ES-I3 (cell line): Measurements from ENCODE around the gene AEBP1.
A peak's percentile ranks its signal among the peaks of the same experiment; 100 is the strongest.
"Not testable (repeated sequence)": the region's sequence is repeated elsewhere in the genome, so short reads cannot be mapped to it uniquely, and the experiment has no call there.

Experiments used
- H3K36me3 ChIP-seq: 2 replicates; pipeline ENCODE4 v1.6.1; 2013; ENCODE audit warnings: mild to moderate bottlenecking, low read length, control low read depth, moderate library complexity; ENCODE audit not compliant: insufficient read depth
- H3K4me1 ChIP-seq: 2 replicates; pipeline ENCODE4 v1.6.1; 2013; ENCODE audit warnings: mild to moderate bottlenecking, control low read depth, low read length; ENCODE audit not compliant: insufficient read depth
- H3K9ac ChIP-seq: 2 replicates; pipeline ENCODE4 v1.6.1; 2013; ENCODE audit warnings: low read depth, mild to moderate bottlenecking, low read length, moderate library complexity
- H3K9me3 ChIP-seq: 2 replicates; pipeline ENCODE4 v1.6.1; 2013; ENCODE audit warnings: mild to moderate bottlenecking, low read length, moderate library complexity; ENCODE audit not compliant: control insufficient read depth, insufficient read depth

Gene AEBP1

DNA sequence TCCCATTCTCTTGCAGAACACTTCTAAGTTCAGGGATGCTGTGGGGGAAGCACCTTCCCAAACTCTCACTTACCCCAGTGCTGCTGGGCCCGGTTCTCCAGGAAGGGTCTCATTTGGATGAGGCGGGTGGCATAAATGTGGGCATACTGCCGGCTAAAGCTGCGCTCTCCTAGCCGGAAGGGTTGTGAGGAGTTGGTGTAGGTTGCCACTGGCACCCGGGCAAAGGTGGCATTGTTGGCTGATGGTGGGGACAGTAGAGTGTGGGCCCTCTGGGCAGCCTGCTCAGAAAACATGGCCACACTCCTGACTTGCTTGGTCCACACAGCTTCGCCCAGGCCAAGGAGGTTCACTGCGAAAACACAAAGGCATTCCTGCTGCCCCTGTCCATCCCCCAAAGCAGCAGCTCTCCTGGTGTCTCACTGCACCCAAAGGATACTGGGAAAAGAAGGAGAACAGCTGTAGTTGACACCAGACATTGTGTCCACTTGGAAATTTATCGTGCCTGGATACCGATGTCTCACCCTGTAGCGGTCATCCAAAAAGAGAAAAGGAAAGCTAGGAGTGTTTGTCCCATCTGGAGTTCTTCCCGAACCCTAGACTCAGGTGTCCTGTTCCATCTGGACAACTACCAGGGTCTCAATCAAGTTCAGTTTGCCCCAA lies 17.7 kb downstream of the AEBP1 start:
- H3K9me3 ChIP-seq = no peaks in the 10 kb centered on the region
- H3K36me3 ChIP-seq = peaks cover 14% of the 10 kb centered on the region; the same call in 1 of the 2 replicates
- no peak overlapping the region for H3K9ac ChIP-seq
- no peaks in the 10 kb centered on the region for H3K4me1 ChIP-seq

DNA sequence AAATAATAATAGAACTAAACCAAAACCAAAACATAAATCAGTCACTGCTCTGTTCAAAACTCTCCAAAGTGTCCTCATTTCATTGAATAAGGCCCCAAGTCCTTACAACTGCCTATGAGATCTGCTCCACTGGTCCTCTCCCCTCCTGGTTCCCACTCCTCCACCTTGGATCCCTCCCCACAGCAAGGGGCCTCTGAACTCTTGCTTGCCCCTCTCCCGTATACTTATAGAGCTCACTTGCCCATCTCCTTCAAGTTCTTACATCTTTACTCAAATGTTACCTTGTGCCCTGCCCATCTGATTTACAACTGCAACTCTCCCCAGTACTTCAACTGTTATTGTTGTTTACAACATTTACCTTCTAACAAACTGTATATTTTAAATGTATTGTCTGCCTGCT lies 18.4 kb downstream of the AEBP1 start:
- Histone ChIP-seq H3K4me1 (no peaks in the 10 kb centered on the region), H3K9me3 (no peaks in the 10 kb centered on the region), H3K9ac (peak overlapping the region; percentile 85)

DNA sequence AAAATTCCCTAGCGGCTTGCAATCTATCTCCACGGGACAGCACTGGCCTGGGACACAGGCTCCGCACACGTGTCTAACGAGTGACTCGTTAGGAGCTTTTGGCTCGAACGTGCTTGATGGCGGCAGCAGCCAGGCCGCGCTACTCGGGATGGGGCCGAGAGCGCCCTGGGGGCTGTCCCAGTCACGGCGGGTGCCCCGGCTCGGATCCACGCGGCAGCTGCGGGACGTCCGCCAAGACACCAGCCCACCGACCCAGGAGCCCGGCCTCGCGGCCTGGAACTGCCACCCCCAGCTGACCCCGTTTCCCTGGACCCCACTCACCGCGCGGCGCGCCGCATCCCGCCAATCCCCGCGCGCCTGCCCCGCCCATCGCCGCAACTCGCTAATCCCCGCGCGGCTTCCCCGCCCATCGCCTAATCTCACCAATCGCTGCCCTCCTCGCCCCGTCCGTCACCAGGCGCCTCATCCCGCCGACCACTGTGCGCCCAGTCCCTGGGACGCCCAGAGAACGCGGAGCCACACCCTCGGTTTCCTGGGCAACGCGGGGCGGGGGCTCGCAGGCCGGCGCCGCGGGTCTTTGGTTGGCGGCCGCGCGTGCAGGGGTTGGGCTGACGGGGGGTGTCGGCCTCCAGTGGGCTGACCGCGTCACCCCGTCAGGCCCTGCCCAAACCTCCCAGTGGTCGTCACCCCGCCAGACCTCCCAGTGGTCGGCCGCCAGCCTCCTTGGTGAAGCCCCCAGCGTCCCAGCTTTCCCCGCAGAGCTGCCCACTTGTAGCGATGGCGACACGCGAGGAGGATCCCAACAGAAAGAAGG lies 19.3 kb downstream of the AEBP1 start, which contains the start of gene POLD2:
POLD2 (minus strand) TSS at position 359 of the 814 bp plus-strand sequence. CDS start 1,495 bp downstream, outside the sequence.
- Histone ChIP-seq H3K4me1 (no peaks in the 10 kb centered on the region), H3K9ac (peak within 1 kb of the TSS; percentile 85), H3K36me3 (peaks cover 8% of the 10 kb centered on the region; the same call in 1 of the 2 replicates), H3K9me3 (no peaks in the 10 kb centered on the region)

More for the DNA sequence above, 18.4 kb downstream of the AEBP1 start:
- peaks cover 10% of the 10 kb centered on the region; the same call in 1 of the 2 replicates for H3K36me3 ChIP-seq

DNA sequence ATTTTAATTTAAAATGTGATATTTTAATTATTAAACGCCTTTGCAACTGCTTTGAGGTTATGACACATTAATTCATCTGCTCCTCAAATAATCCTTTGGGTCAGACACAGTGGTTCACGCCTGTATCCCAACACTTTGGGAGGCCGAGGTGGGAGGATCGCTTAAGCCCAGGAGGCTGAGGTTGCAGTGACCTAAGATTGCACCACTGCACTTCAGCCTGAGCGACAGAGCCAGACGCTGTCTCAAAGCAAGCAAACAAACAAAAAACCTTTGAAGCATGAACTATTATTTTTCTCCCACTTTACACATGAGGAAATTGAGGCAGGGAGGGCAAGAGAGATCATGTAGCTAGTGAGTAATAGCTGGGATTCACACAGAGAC lies 20.7 kb downstream of the AEBP1 start:
- Histone ChIP-seq H3K4me1 (no peaks in the 10 kb centered on the region), H3K36me3 (peaks cover 8% of the 10 kb centered on the region; the same call in 1 of the 2 replicates), H3K9ac (no peak overlapping the region), H3K9me3 (no peaks in the 10 kb centered on the region)

DNA sequence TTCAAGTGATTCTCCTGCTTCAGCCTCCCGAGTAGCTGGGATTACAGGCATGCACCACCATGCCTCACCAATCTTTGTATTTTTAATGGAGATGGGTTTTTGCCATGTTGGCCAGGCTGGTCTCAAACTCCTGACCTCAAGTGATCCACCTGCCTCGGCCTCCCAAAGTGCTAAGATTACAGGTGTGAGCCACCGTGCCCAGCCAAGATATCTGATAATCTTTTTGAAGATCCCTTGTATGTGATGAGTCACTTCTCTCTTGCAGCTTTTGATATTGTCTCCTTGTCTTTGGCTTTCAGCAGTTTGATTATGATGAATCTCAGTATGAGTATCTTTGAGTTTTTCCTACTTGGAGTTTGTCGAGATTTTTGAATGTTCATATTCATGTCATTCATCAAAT lies 22.4 kb downstream of the AEBP1 start:
- not testable (repeated sequence) for H3K9me3 ChIP-seq, H3K4me1 ChIP-seq, H3K9ac ChIP-seq, H3K36me3 ChIP-seq

DNA sequence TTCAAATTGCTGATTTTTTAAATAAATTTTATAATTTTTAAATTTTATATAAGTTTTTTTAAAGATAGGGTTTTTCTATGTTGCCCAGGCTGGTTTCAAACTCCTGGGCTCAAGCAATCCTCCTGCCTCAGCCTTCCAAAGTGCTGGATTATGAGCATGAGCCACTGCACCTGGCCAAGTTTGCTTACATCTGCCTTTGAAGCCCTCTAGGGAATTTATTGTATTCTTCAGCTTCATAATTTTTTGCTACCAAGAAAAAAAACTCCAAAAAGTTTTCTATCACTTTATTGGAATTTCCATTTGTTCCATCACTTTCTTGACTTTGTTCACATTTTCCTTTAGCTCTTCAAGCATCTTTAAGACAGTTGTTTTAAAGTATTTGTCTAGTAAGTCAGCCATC lies 23.0 kb downstream of the AEBP1 start:
- Histone ChIP-seq H3K9me3 (no peaks in the 10 kb centered on the region), H3K36me3 (no peaks in the 10 kb centered on the region), H3K4me1 (no peaks in the 10 kb centered on the region), H3K9ac (no peak overlapping the region)

DNA sequence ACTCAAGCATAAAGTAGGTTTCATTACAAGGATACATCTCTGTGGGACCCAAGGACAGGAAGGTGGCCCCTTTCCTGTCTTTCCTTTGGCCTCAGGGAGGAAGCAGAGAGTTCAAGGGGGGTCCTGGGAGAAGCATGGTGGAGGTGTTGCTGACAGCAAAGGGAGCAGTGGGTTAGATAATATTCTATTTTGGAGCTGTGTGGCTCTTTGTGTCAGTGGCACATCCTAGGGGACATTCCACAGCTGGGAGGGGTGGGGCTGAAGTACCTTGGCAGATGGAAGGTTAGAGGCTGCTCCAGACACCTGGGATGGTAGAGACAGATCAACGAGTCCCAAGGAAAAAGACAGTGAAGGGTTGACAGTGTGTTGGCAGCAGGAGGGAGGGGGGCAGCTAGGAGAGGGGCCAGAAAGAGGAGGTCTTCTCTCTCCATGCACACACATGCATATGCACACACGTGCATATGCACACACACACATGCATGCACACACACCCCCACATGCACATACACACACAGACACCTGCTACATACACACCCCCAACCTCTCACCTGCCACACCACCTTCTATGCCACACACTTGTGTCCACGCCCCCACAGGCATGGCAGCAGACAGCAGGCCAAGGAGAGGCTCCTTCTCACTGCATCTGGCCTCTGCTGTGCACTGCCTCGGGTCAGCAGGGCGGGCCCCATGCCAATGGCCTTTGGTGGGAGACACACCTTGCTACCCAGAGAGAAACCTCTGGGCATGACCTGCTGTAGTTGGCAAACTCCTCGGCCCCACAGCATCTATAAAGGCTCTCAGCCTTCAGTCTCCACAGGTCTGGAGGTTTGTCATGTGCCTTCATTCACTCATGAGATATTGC lies 24.8 kb downstream of the AEBP1 start:
- Histone ChIP-seq H3K9me3 (no peaks in the 10 kb centered on the region), H3K36me3 (no peaks in the 10 kb centered on the region), H3K9ac (no peak overlapping the region), H3K4me1 (0 out of 2 replicates have a peak, but pooled peaks cover 5% of the 10 kb centered on the region)

DNA sequence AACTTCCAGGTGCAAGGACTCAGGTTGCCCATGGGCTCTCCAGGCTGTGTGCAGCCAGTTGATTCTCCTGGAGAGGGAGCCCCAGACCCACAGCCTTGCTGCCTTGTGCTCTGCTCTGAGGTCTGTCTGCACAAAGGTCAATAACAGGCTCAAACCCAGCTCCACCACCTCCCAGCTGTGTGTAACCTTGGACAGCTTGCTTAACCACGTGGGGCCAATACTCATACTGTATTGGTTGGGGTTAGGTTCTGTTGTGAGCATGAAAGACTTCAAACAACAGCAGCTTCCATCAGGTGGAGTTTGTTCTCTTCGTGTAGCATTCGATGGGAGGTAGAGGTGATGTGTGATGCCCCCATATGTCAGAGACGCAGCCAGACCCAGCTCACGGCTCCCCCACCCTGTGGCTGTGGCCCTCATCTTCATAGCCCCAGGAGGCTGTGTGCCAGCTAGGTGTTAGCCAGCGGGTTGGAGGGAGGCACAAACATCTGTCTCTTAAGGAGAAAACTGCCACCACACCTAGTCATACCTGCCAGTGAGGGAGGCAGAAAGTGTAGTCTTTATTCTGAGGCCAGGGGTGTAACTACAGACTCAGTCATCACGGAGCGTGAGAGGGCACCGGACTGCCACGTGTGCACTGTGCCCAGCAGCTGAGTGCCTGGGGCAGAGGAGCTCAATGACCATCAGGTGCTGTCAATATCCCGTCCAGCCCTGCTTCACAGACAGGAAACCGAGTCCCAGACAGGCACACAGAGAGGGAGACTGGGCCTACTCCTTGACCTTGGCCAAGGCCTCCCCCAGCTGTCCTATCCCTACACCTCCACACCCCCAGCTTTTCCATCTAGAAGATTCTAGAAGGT lies 27.3 kb downstream of the AEBP1 start:
- H3K4me1 ChIP-seq = 0 out of 2 replicates have a peak, but pooled peaks cover 5% of the 10 kb centered on the region
- no peaks in the 10 kb centered on the region for H3K9me3 ChIP-seq
- H3K9ac ChIP-seq = no peak overlapping the region
- H3K36me3 ChIP-seq = no peaks in the 10 kb centered on the region

DNA sequence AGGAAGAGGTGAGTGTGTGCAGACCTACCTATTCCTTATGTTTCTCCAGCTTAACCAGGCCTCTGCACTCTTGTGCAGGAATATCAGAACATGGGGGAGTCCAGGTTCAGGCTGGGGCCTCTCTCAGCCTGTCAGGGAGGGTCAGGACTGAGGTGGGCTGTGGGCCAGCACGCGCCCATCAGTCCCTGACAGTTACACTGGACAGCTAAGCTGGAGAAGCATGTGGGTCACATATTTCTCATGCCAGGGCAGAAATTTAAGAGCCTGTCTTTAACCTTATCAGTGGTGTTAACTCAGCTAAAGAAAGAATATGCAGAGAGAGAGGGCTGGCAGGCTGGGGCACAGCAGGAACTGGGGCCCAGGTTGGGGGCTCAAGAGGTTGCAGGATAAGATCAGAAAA lies 27.9 kb downstream of the AEBP1 start:
- H3K4me1 ChIP-seq = 0 out of 2 replicates have a peak, but pooled peaks cover 5% of the 10 kb centered on the region
- no peaks in the 10 kb centered on the region for H3K36me3 ChIP-seq
- no peaks in the 10 kb centered on the region for H3K9me3 ChIP-seq
- H3K9ac ChIP-seq = no peak overlapping the region

DNA sequence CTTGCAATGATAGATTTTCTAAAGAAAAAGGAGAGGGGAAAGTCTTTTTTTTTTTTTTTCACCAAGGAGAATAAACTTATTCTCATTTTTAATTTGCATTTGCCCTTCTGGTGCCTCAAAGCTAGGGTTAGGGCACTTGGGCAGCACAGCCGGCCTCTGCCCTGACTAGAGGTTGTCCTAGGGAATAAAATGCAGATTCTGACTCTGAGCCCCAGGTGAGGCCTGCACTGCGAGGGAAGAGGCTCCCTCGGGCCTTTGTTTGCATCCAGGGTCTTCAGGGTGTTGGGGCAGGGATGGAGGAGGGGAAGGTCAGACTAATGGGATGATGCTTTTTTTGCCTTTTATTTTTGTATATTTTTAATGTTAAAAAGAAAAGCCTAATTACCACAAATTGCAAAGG lies 29.1 kb downstream of the AEBP1 start:
- Histone ChIP-seq H3K36me3 (no peaks in the 10 kb centered on the region), H3K9ac (no peak overlapping the region), H3K9me3 (no peaks in the 10 kb centered on the region), H3K4me1 (0 out of 2 replicates have a peak, but pooled peaks cover 5% of the 10 kb centered on the region)

DNA sequence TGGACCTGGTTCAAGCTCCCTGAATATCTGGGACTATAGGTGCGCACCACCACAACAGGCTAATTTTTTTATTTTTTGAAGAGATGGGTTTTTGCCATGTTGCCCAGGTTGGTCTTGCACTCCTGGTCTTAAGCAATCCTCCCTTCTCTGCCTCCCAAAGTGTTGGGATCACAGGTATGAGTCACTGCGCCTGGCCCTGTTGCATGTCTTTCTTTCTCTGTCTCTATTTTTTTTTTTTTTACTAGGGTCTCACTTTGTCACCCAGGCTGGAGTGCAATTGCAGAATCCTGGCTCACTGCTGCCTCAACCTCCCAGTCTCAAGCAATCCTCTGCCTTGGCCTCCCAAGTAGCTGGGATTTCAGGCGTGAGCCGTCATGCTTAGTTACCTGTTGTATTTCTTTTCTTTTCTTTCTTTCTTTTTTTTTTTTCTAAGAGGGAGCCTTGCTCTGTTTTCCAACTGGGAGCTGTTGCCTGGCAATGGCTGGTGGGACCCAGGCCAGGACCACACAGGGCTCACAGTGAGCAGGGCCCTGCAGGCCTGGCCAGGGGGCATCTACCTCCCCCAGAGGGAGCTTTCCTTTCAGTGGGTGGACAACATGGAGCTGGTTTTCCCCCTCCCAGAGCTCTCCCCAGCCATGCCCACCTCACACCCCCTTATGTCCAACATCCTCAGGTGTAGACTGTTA lies 30.9 kb downstream of the AEBP1 start:
- H3K9ac ChIP-seq = no peak overlapping the region
- H3K9me3 ChIP-seq = no peaks in the 10 kb centered on the region
- 0 out of 2 replicates have a peak, but pooled peaks cover 5% of the 10 kb centered on the region for H3K4me1 ChIP-seq
- H3K36me3 ChIP-seq = no peaks in the 10 kb centered on the region

DNA sequence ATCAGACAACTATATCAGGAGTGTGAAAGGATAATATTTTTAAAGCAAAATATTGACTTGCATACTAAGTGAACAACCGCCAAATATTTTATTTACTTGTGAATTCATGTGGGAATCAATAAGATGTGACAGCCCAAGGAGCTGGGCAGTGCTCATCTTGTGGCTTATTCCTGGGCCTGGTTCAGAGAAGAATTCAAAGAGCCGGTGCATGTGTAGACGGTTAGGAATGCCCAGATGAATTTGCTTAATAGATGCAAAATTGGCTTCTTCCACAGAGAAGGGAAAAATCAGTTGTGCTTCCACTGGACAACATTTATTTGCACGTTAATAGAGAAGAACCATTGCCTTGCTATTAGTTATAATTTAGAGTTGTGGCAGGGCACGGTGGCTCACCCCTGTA lies 32.6 kb downstream of the AEBP1 start:
- Histone ChIP-seq H3K9ac (no peak overlapping the region), H3K4me1 (peaks cover 13% of the 10 kb centered on the region; the same call in 1 of the 2 replicates), H3K9me3 (no peaks in the 10 kb centered on the region), H3K36me3 (no peaks in the 10 kb centered on the region)

DNA sequence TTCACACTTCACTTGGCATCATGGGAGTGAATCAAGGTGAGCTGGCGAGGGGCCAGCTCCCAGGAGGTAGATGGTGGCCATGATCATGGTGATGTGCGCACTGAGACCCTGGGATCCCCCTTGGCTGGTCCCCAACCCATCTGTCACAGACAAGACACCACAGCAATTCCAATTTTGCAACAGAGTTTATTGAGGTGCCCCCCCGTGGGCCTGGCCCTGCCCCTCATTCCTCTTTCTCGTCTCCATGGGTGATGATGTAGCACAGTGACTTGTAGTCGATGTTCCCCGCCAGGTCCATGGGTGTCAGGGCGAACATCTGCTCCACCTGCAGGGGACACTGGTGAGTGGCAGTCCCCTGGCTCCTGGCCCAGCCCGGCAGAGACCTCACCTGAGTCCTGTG lies 34.6 kb downstream of the AEBP1 start:
- H3K36me3 ChIP-seq = no peaks in the 10 kb centered on the region
- peaks cover 8% of the 10 kb centered on the region; the same call in 1 of the 2 replicates for H3K4me1 ChIP-seq
- no peaks in the 10 kb centered on the region for H3K9me3 ChIP-seq
- H3K9ac ChIP-seq = no peak overlapping the region
